PC-9 (cell line): ENCODE results near the gene ADORA3. TPM values are rescaled to one million over a fixed set of nuclear protein-coding genes. Genes with fewer than 3 reads are reported as not detected.

Experiments
- BruUV-seq: library from RNA; stranded (reverse); fragments of 400-500 nt; replicated peaks from 2 replicates; lab custom pipeline; 2021; lab: Mats Ljungman, UMichigan
- CTCF ChIA-PET: fragments of 300-600 bp; sonication (Branson Sonifier 250); formaldehyde crosslinking; loops from one replicate; lab custom pipeline; 2022; ENCODE audit warnings: antibody characterized with exemption; lab: Charles Lee
- POLR2A ChIA-PET: fragments of 300-600 bp; sonication (Branson Sonifier 250); formaldehyde crosslinking; loops from one replicate; lab custom pipeline; 2022; ENCODE audit warnings: antibody characterized with exemption; ENCODE audit not compliant: unreplicated experiment; lab: Charles Lee
- DNase-seq, 2 experiments: peaks; one replicate each; pipeline versions ENCODE4 v3.0.0 to v3.0.0-alpha.2; 2015 to 2022; ENCODE audit warnings: mixed read lengths in 1 of 2
- H2AFZ ChIP-seq: fragments of 200-600 bp; sonication (generic); 2 replicates; pipeline ENCODE4 v1.8.1; 2017; ENCODE audit warnings: antibody characterized with exemption
- H3F3A ChIP-seq: fragments of 200-600 bp; sonication (generic); 2 replicates; pipeline ENCODE4 v1.8.1; 2017; ENCODE audit warnings: antibody characterized with exemption, mild to moderate bottlenecking, low read depth; ENCODE audit not compliant: insufficient read depth
- H3K27ac ChIP-seq: fragments of 200-600 bp; sonication (generic); 2 replicates; pipeline ENCODE4 v1.6.1; 2016; ENCODE audit warnings: mixed run types
- H3K27me3 ChIP-seq: fragments of 200-600 bp; sonication (generic); 2 replicates; pipeline ENCODE4 v1.6.1; 2016; ENCODE audit warnings: low read depth, mixed run types; ENCODE audit not compliant: insufficient read depth
- H3K36me3 ChIP-seq: fragments of 200-600 bp; sonication (generic); 2 replicates; pipeline ENCODE4 v1.6.1; 2016; ENCODE audit warnings: low read depth, mixed run types
- H3K4me1 ChIP-seq: fragments of 200-600 bp; sonication (generic); replicated peaks from 2 replicates; pipeline ENCODE4 v1.6.1; 2016; ENCODE audit warnings: mixed run types; ENCODE audit not compliant: insufficient read depth
- H3K4me2 ChIP-seq: fragments of 200-600 bp; sonication (generic); 2 replicates; pipeline ENCODE4 v1.6.1; 2017; ENCODE audit warnings: mixed run types
- H3K4me3 ChIP-seq: fragments of 200-600 bp; sonication (generic); 2 replicates; pipeline ENCODE4 v1.6.1; 2016; ENCODE audit warnings: mixed run types
- H3K79me2 ChIP-seq: fragments of 200-600 bp; sonication (generic); 2 replicates; pipeline ENCODE4 v1.6.1; 2017; ENCODE audit warnings: low read depth, mixed run types
- H3K9me2 ChIP-seq: fragments of 200-600 bp; sonication (generic); 2 replicates; pipeline ENCODE4 v1.8.1; 2017; ENCODE audit warnings: mild to moderate bottlenecking; ENCODE audit not compliant: insufficient read depth
- H3K9me3 ChIP-seq: fragments of 200-600 bp; sonication (generic); 2 replicates; pipeline ENCODE4 v1.8.1; 2016; ENCODE audit warnings: low read depth; ENCODE audit not compliant: insufficient read depth
- H4K20me1 ChIP-seq: fragments of 200-600 bp; sonication (generic); 2 replicates; pipeline ENCODE4 v1.8.1; 2017; ENCODE audit not compliant: insufficient read depth
- CTCF ChIP-seq: fragments of 200-600 bp; sonication (generic); conservative IDR thresholded peaks from 2 replicates; pipeline ENCODE4 v1.6.1; 2017; ENCODE audit warnings: mixed run types, antibody characterized with exemption, mild to moderate bottlenecking, moderate library complexity
- EZH2 ChIP-seq: fragments of 200-600 bp; sonication (generic); IDR thresholded peaks from 2 replicates; pipeline ENCODE4 v1.8.0; 2017; ENCODE audit warnings: antibody characterized with exemption, low read depth
- intact Hi-C: fragments of 100-400 bp; cut with micrococcal nuclease; formaldehyde crosslinking; loops from one replicate; pipeline ENCODE4 v1.10.0; 2022; ENCODE audit not compliant: unreplicated experiment
- total RNA-seq: library from RNA; stranded (reverse); gene quantifications from 2 replicates; pipeline ENCODE4 v1.2.3, GENCODE V29; 2021

ADORA3 gene
- total RNA-seq, 1 experiment from 2014 or later, result not detected

- H3K9me2 ChIP-seq, result no peaks in the 10 kb centered on the region
- H3K4me3 ChIP-seq, result no peak overlapping the region
- POLR2A ChIA-PET, result no interaction called here
- H3K36me3 ChIP-seq, result peaks cover 65% of the 10 kb centered on the region
- CTCF ChIA-PET, result no interaction called here
- peaks cover 19% of the 10 kb centered on the region; the same call in 1 of the 2 replicates for H4K20me1 ChIP-seq
- DNase-seq, result no peak
- no TSS peak for BruUV-seq
- H3K4me2 ChIP-seq, result no peak overlapping the region
- no peak overlapping the region for H2AFZ ChIP-seq
- H3K9me3 ChIP-seq, result no peaks in the 10 kb centered on the region
- TF ChIP-seq CTCF (no peak), EZH2 (no peak)
- peaks cover 44% of the 10 kb centered on the region for H3K79me2 ChIP-seq
- intact Hi-C loops, result no loop called here
- peaks cover 10% of the 10 kb centered on the region for H3K4me1 ChIP-seq
- no peak overlapping the region for H3K27ac ChIP-seq
- 0 out of 2 replicates have a peak, but pooled peaks cover under 1% of the 10 kb centered on the region for H3F3A ChIP-seq
- no peaks in the 10 kb centered on the region for H3K27me3 ChIP-seq
Observed at GRCh38 chr1:111455642-111456031, 47.8 kb downstream of the ADORA3 start.

GRCh38 chr1:111454859-111455641, 48.4 kb downstream of the ADORA3 start:
- no peaks in the 10 kb centered on the region for H3K9me3 ChIP-seq
- CTCF ChIA-PET, result no interaction called here
- no peaks in the 10 kb centered on the region for H3K9me2 ChIP-seq
- peaks cover 19% of the 10 kb centered on the region; the same call in 1 of the 2 replicates for H4K20me1 ChIP-seq
- POLR2A ChIA-PET, result no interaction called here
- DNase-seq, result no peak
- BruUV-seq, result no TSS peak
- no peaks in the 10 kb centered on the region for H3F3A ChIP-seq
- intact Hi-C loops, result no loop called here
- peaks cover 63% of the 10 kb centered on the region for H3K36me3 ChIP-seq
- H3K79me2 ChIP-seq, result peaks cover 50% of the 10 kb centered on the region
- H3K4me3 ChIP-seq, result no peak overlapping the region
- H2AFZ ChIP-seq, result no peak overlapping the region
- H3K27ac ChIP-seq, result no peak overlapping the region
- peaks cover 15% of the 10 kb centered on the region for H3K4me1 ChIP-seq
- TF ChIP-seq CTCF, result no peak
- no peak for TF ChIP-seq EZH2
- no peak overlapping the region for H3K4me2 ChIP-seq
- H3K27me3 ChIP-seq, result no peaks in the 10 kb centered on the region

DNA sequence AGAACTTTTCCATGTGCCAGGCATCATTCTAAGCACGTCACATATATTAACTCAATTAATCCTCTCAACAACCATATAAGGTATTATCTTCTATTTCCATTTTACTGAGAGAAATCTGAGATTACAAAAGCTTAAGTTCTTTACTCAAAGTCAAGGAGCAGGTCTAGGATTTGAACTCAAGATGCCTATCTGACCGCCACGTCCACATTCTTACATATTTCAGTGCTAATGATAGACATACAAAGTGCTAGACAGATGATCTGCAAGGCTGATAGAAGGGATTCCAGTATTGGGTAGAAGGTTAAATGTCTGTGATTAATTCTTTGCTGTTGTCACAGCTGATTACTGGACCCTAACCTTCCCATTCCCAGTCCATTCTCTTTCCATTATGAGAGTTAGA, 49.7 kb downstream of the ADORA3 start:
- no peak overlapping the region for H3K4me2 ChIP-seq
- no peak for TF ChIP-seq CTCF
- TF ChIP-seq EZH2, result no peak
- H3K9me2 ChIP-seq, result no peaks in the 10 kb centered on the region
- intact Hi-C loops, result no loop called here
- peaks cover 15% of the 10 kb centered on the region for H3K4me1 ChIP-seq
- DNase-seq, result no peak
- H3K4me3 ChIP-seq, result no peak overlapping the region
- CTCF ChIA-PET, result no interaction called here
- H3K27me3 ChIP-seq, result no peaks in the 10 kb centered on the region
- no peak overlapping the region for H3K27ac ChIP-seq
- no peaks in the 10 kb centered on the region for H3K9me3 ChIP-seq
- H3K36me3 ChIP-seq, result peaks cover 54% of the 10 kb centered on the region
- H2AFZ ChIP-seq, result no peak overlapping the region
- H3F3A ChIP-seq, result no peaks in the 10 kb centered on the region
- H3K79me2 ChIP-seq, result peaks cover 61% of the 10 kb centered on the region
- peaks cover 19% of the 10 kb centered on the region; the same call in 1 of the 2 replicates for H4K20me1 ChIP-seq
- no TSS peak for BruUV-seq
- POLR2A ChIA-PET, result interaction anchor here (0.6 to 0.9 kb wide), 2 partner anchors 12 to 80 kb away, joined by 4 read pairs; no protein-coding TSS in a partner anchor
